HCT116 (cell line): Measurements from ENCODE around the gene EWSR1.

Experiments used
- CTCF ChIP-seq, 3 experiments: fragments of 200-600 bp in 1 of 3; sonication (generic) in 1 of 3; IDR thresholded peaks in 2 of 3; conservative IDR thresholded peaks in 1 of 3; 2 replicates each; pipeline ENCODE4 v1.5.1; 2012 to 2017; ENCODE audit warnings: low read depth in 2 of 3, low read length in 2 of 3, antibody characterized with exemption in 1 of 3, borderline replicate concordance in 1 of 3, control low read depth in 1 of 3, mild to moderate bottlenecking in 1 of 3, mixed read lengths in 1 of 3, mixed run types in 1 of 3, moderate library complexity in 1 of 3; ENCODE audit not compliant: insufficient read depth in 1 of 3
- EZH2 ChIP-seq: fragments of 200-600 bp; sonication (generic); IDR thresholded peaks from 2 replicates; pipeline ENCODE4 v1.6.1; 2017; ENCODE audit warnings: antibody characterized with exemption, mixed run types
- JUND ChIP-seq: IDR thresholded peaks from 2 replicates; pipeline ENCODE4 v1.6.1; 2012
- POLR2A ChIP-seq: IDR thresholded peaks from 2 replicates; pipeline ENCODE4 v1.7.0; 2011; ENCODE audit warnings: borderline replicate concordance; ENCODE audit not compliant: insufficient read depth, insufficient read length; ENCODE audit errors: extremely low read depth
- YY1 ChIP-seq: IDR thresholded peaks from 2 replicates; pipeline ENCODE4 v1.6.1; 2011; ENCODE audit warnings: low read length, low read depth, moderate library complexity, mild to moderate bottlenecking; ENCODE audit not compliant: insufficient replicate concordance; ENCODE audit errors: extremely low read depth
- TF ChIP-seq, protein P1 (sequence below): IDR thresholded peaks from 2 replicates; pipeline ENCODE4 v1.6.1; 2012; ENCODE audit warnings: low read depth

DNA sequence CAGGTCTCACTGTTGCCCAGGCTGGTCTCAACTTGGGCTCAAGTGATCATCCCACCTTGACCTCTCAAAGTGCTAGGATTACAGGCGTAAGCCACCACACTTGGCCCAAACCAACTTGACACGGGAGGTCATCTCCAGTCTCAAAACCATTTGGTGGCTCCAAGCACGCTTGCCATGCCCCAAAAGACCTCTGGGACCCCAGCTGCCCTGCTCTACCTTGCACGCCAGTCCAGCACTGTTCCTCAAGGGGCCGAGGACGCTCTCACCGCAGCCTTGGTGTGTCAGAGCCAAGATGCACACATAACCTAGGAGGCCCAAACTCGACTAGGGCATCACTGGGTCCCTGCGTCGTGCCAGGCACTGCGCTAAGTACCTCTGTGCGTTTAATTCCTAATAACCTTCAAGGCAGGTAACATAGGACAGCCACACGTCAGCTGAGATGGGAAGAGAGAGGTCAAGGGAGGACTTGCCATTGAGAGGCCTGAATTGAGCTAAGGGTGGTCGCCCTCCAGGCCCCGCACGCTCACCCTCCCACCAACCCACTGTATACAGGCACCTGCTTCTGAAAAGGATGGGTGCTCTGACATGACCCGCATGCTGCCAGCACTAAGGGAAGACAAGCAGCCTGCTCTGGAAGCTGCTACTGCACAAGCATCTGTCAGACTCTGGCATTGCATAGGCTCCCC lies 33.8 kb downstream of the EWSR1 start:
- TF ChIP-seq, protein P1, sequence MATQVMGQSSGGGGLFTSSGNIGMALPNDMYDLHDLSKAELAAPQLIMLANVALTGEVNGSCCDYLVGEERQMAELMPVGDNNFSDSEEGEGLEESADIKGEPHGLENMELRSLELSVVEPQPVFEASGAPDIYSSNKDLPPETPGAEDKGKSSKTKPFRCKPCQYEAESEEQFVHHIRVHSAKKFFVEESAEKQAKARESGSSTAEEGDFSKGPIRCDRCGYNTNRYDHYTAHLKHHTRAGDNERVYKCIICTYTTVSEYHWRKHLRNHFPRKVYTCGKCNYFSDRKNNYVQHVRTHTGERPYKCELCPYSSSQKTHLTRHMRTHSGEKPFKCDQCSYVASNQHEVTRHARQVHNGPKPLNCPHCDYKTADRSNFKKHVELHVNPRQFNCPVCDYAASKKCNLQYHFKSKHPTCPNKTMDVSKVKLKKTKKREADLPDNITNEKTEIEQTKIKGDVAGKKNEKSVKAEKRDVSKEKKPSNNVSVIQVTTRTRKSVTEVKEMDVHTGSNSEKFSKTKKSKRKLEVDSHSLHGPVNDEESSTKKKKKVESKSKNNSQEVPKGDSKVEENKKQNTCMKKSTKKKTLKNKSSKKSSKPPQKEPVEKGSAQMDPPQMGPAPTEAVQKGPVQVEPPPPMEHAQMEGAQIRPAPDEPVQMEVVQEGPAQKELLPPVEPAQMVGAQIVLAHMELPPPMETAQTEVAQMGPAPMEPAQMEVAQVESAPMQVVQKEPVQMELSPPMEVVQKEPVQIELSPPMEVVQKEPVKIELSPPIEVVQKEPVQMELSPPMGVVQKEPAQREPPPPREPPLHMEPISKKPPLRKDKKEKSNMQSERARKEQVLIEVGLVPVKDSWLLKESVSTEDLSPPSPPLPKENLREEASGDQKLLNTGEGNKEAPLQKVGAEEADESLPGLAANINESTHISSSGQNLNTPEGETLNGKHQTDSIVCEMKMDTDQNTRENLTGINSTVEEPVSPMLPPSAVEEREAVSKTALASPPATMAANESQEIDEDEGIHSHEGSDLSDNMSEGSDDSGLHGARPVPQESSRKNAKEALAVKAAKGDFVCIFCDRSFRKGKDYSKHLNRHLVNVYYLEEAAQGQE: no peak
- no peak for TF ChIP-seq JUND
- TF ChIP-seq CTCF (IDR thresholded peaks at IDR 0.05 in 2 of 3, conservative IDR thresholded peaks at IDR 0.05 in 1 of 3; ENCODE audit: borderline replicate concordance in 1 of 3, insufficient read depth in 1 of 3, low read depth in 2 of 3, low read length in 2 of 3): no peak
- no peak for TF ChIP-seq EZH2
- TF ChIP-seq YY1: no peak
- no peak for TF ChIP-seq POLR2A
